NCI-H1105 (cell line): ENCODE results near the gene SEPTIN14.
"Not testable (repeated sequence)": the region's sequence is repeated elsewhere in the genome, so short reads cannot be mapped to it uniquely, and the experiment has no call there.

Experiments
- DNase-seq: peaks from one replicate; lab custom pipeline; 2025; lab: John Stamatoyannopoulos, UW

SEPTIN14 gene

GRCh38 chr7:55784151-55784550 lies 78.4 kb downstream of the SEPTIN14 start:
- DNase-seq: no peak

- DNase-seq: no peak
Measured at GRCh38 chr7:55778631-55779030, 83.9 kb downstream of the SEPTIN14 start.

- no peak for DNase-seq
Measured at GRCh38 chr7:55776196-55776595, 86.4 kb downstream of the SEPTIN14 start.

- no peak for DNase-seq
Measured at GRCh38 chr7:55775051-55775420, 87.5 kb downstream of the SEPTIN14 start.

- peak; percentile 89 for DNase-seq
Measured at GRCh38 chr7:55774327-55775050, 88.1 kb downstream of the SEPTIN14 start.

- no peak for DNase-seq
Measured at GRCh38 chr7:55770778-55771177, 91.8 kb downstream of the SEPTIN14 start.

GRCh38 chr7:55753274-55753862 lies 109.2 kb downstream of the SEPTIN14 start:
- not testable (repeated sequence) for DNase-seq

- DNase-seq: not testable (repeated sequence)
Measured at GRCh38 chr7:55744706-55745105, 117.8 kb downstream of the SEPTIN14 start.
